ENCODE results near the gene ABCG4.
A peak's percentile ranks its signal among the peaks of the same experiment; 100 is the strongest.

The ABCG4 gene

DNA sequence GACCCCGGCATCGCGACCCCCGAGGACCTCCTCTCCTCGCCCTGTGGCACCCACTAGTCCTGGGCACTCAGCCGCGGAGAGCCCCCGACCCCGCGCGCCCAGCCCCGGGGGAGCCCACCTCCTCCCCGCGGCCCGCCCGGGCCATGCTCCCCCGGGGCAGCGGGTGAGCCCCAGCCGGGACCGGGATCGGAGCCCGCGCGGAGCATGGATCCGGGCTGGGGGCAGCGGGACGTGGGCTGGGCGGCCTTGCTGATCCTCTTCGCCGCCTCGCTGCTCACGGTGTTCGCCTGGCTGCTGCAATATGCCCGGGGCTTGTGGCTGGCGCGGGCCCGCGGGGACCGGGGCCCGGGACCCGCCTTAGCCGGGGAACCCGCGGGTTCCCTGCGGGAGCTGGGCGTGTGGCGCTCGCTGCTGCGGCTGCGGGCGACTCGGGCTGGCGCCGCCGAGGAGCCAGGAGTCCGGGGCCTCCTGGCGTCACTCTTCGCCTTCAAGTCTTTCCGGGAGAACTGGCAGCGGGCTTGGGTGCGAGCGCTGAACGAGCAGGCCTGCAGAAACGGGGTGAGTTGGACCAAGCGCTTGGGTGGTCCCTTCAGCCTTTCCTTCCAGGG, 41.2 kb upstream of the ABCG4 start:
- H3K36me3 ChIP-seq (ENCODE audit: control insufficient read depth, insufficient read depth, low read length): no peaks in the 10 kb centered on the region
- no peaks in the 10 kb centered on the region for H3K9me3 ChIP-seq (ENCODE audit: control insufficient read depth, low read length)
- H3K9ac ChIP-seq: no peak overlapping the region
- TF ChIP-seq, protein P1, sequence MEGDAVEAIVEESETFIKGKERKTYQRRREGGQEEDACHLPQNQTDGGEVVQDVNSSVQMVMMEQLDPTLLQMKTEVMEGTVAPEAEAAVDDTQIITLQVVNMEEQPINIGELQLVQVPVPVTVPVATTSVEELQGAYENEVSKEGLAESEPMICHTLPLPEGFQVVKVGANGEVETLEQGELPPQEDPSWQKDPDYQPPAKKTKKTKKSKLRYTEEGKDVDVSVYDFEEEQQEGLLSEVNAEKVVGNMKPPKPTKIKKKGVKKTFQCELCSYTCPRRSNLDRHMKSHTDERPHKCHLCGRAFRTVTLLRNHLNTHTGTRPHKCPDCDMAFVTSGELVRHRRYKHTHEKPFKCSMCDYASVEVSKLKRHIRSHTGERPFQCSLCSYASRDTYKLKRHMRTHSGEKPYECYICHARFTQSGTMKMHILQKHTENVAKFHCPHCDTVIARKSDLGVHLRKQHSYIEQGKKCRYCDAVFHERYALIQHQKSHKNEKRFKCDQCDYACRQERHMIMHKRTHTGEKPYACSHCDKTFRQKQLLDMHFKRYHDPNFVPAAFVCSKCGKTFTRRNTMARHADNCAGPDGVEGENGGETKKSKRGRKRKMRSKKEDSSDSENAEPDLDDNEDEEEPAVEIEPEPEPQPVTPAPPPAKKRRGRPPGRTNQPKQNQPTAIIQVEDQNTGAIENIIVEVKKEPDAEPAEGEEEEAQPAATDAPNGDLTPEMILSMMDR (IDR thresholded peaks at IDR 0.05): no peak
- peak overlapping the region; percentile 76 for H3K4me2 ChIP-seq (ENCODE audit: low read length)
- H3K79me2 ChIP-seq: no peaks in the 10 kb centered on the region
- H3K4me1 ChIP-seq: peaks cover 3% of the 10 kb centered on the region
- H3K4me3 ChIP-seq (ENCODE audit: low read depth, low read length): peak overlapping the region; percentile 70
- no peak overlapping the region for H3K27ac ChIP-seq
- H2AFZ ChIP-seq: peak overlapping the region; percentile 82
- H3K27me3 ChIP-seq (ENCODE audit: control insufficient read depth, insufficient read depth, low read length): no peaks in the 10 kb centered on the region

- no peaks in the 10 kb centered on the region for H3K79me2 ChIP-seq
- no peak overlapping the region for H3K9ac ChIP-seq
- no peak overlapping the region for H3K27ac ChIP-seq
- no peaks in the 10 kb centered on the region for H3K36me3 ChIP-seq (ENCODE audit: control insufficient read depth, insufficient read depth, low read length)
- H3K4me2 ChIP-seq (ENCODE audit: low read length): peak overlapping the region; percentile 76
- H3K4me1 ChIP-seq: peaks cover 3% of the 10 kb centered on the region
- peak overlapping the region; percentile 82 for H2AFZ ChIP-seq
- H3K4me3 ChIP-seq (ENCODE audit: low read depth, low read length): peak overlapping the region; percentile 70
- TF ChIP-seq, protein P1 (IDR thresholded peaks at IDR 0.05): no peak
- H3K27me3 ChIP-seq (ENCODE audit: control insufficient read depth, insufficient read depth, low read length): no peaks in the 10 kb centered on the region
- H3K9me3 ChIP-seq (ENCODE audit: control insufficient read depth, low read length): no peaks in the 10 kb centered on the region
Measured at GRCh38 chr11:119108146-119108856, 40.6 kb upstream of the ABCG4 start.

- no peaks in the 10 kb centered on the region for H3K9me3 ChIP-seq (ENCODE audit: control insufficient read depth, low read length)
- TF ChIP-seq, protein P1 (IDR thresholded peaks at IDR 0.05): no peak
- no peak overlapping the region for H3K4me3 ChIP-seq (ENCODE audit: low read depth, low read length)
- H3K27me3 ChIP-seq (ENCODE audit: control insufficient read depth, insufficient read depth, low read length): no peaks in the 10 kb centered on the region
- no peak overlapping the region for H3K27ac ChIP-seq
- H3K36me3 ChIP-seq (ENCODE audit: control insufficient read depth, insufficient read depth, low read length): no peaks in the 10 kb centered on the region
- no peak overlapping the region for H3K4me2 ChIP-seq (ENCODE audit: low read length)
- H3K79me2 ChIP-seq: no peaks in the 10 kb centered on the region
- H3K4me1 ChIP-seq: peaks cover 3% of the 10 kb centered on the region
- H3K9ac ChIP-seq: no peak overlapping the region
- H2AFZ ChIP-seq: no peak overlapping the region
Measured at GRCh38 chr11:119108857-119109221, 40.0 kb upstream of the ABCG4 start.

- no peak overlapping the region for H3K9ac ChIP-seq
- H3K79me2 ChIP-seq: no peaks in the 10 kb centered on the region
- no peaks in the 10 kb centered on the region for H3K27me3 ChIP-seq (ENCODE audit: control insufficient read depth, insufficient read depth, low read length)
- no peak overlapping the region for H3K27ac ChIP-seq
- H3K4me1 ChIP-seq: peaks cover 3% of the 10 kb centered on the region
- TF ChIP-seq, protein P1 (IDR thresholded peaks at IDR 0.05): no peak
- H3K4me3 ChIP-seq (ENCODE audit: low read depth, low read length): no peak overlapping the region
- no peaks in the 10 kb centered on the region for H3K9me3 ChIP-seq (ENCODE audit: control insufficient read depth, low read length)
- H3K4me2 ChIP-seq (ENCODE audit: low read length): no peak overlapping the region
- H3K36me3 ChIP-seq (ENCODE audit: control insufficient read depth, insufficient read depth, low read length): no peaks in the 10 kb centered on the region
- H2AFZ ChIP-seq: no peak overlapping the region
Measured at GRCh38 chr11:119109843-119110242, 39.0 kb upstream of the ABCG4 start.

GRCh38 chr11:119110439-119110838, 38.4 kb upstream of the ABCG4 start:
- H2AFZ ChIP-seq: no peak overlapping the region

More at GRCh38 chr11:119110439-119110838, 38.4 kb upstream of the ABCG4 start:
- Histone ChIP-seq H3K9me3 (ENCODE audit: control insufficient read depth, low read length) (no peaks in the 10 kb centered on the region), H3K4me1 (peaks cover 3% of the 10 kb centered on the region), H3K27ac (no peak overlapping the region), H3K36me3 (ENCODE audit: control insufficient read depth, insufficient read depth, low read length) (no peaks in the 10 kb centered on the region), H3K27me3 (ENCODE audit: control insufficient read depth, insufficient read depth, low read length) (no peaks in the 10 kb centered on the region), H3K9ac (no peak overlapping the region), H3K79me2 (no peaks in the 10 kb centered on the region), H3K4me2 (ENCODE audit: low read length) (no peak overlapping the region), H3K4me3 (ENCODE audit: low read depth, low read length) (no peak overlapping the region)
- TF ChIP-seq, protein P1 (IDR thresholded peaks at IDR 0.05): no peak

All from parathyroid adenoma (tissue), 2 donors.